ENCODE data around the gene KRTAP29-1.
"Not testable (repeated sequence)": the region's sequence is repeated elsewhere in the genome, so short reads cannot be mapped to it uniquely, and the experiment has no call there.

KRTAP29-1 gene

DNA sequence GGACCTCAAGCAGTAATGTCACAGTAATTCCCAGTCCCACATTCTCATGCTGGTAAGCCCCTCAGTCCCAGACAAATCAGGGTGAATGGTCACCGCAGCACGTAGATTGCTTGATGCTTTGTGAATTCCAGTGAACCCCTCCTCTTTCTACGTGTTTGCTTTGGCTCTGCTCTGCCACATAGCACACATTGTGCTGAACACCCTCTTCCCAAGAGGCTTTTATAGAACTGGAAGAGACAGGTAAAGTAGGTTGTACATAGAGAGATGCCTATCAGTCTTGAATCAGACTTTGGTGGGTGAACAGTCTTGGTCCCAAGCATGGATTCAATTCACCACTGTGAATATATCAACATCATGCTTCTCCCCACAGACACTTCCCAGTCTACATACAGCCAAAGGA is 38.1 kb downstream of the KRTAP29-1 start:
- Histone ChIP-seq H3K27me3 (replicated peaks) (no peaks in the 10 kb centered on the region), H3K27ac (no peak overlapping the region), H3K4me3 (ENCODE audit: low read depth, low read length) (no peak overlapping the region), H3K36me3 (replicated peaks) (no peaks in the 10 kb centered on the region)
- no peak for DNase-seq
- in situ Hi-C loops (cut with HindIII; ENCODE audit: low pct_ligation_motif_present, low sequenced_read_pairs), result no loop called here
- TF ChIP-seq, protein P1, sequence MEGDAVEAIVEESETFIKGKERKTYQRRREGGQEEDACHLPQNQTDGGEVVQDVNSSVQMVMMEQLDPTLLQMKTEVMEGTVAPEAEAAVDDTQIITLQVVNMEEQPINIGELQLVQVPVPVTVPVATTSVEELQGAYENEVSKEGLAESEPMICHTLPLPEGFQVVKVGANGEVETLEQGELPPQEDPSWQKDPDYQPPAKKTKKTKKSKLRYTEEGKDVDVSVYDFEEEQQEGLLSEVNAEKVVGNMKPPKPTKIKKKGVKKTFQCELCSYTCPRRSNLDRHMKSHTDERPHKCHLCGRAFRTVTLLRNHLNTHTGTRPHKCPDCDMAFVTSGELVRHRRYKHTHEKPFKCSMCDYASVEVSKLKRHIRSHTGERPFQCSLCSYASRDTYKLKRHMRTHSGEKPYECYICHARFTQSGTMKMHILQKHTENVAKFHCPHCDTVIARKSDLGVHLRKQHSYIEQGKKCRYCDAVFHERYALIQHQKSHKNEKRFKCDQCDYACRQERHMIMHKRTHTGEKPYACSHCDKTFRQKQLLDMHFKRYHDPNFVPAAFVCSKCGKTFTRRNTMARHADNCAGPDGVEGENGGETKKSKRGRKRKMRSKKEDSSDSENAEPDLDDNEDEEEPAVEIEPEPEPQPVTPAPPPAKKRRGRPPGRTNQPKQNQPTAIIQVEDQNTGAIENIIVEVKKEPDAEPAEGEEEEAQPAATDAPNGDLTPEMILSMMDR (IDR thresholded peaks at IDR 0.05; ENCODE audit: low read depth, low read length, missing control alignments), result no peak

DNA sequence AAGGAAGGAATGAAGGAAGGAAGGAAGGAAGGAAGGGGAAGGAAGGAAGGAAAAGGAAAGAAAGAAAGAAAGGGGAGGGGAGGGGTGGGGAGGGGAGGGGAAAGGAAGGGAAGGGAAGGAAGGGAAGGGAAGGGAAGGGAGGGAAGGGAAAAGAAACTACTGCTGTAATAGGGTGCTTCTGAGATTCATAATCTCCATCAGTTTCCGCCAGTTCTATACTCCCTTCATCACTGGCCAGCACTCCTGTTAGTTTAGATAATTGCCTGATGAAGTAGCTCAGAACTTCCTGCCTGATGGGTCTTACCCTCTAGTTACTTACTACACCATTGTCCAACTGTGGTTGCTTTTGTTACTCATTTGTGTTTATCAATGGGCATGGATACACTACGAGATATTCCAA is 39.4 kb downstream of the KRTAP29-1 start:
- TF ChIP-seq, protein P1 (IDR thresholded peaks at IDR 0.05; ENCODE audit: low read depth, low read length, missing control alignments), result no peak
- Histone ChIP-seq H3K27me3 (replicated peaks) (no peaks in the 10 kb centered on the region), H3K4me3 (ENCODE audit: low read depth, low read length) (no peak overlapping the region), H3K36me3 (replicated peaks) (no peaks in the 10 kb centered on the region), H3K27ac (no peak overlapping the region)
- in situ Hi-C loops (cut with HindIII; ENCODE audit: low pct_ligation_motif_present, low sequenced_read_pairs), result no loop called here
- no peak for DNase-seq

DNA sequence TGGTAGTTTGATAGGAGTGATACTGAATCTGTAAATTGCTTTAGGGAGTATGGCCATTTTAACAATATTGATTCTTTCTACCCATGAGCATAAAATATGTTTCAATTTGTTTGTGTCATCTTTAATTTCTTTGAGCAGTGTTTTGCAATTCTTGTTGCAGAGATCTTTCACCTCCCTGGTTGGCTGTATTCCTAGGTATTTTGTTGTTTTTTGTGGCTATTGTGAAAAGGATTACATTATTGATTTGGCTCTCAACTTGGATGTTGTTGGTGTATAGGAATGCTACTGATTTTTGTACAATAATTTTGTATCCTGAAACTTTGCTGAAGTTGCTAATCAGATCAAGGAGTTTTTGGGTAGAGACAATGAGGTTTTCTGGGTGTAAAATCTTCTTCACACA is 44.2 kb downstream of the KRTAP29-1 start:
- in situ Hi-C loops (cut with HindIII; ENCODE audit: low pct_ligation_motif_present, low sequenced_read_pairs), result no loop called here
- Histone ChIP-seq H3K36me3 (replicated peaks) (no peaks in the 10 kb centered on the region), H3K27ac (no peak overlapping the region), H3K27me3 (replicated peaks) (no peaks in the 10 kb centered on the region), H3K4me3 (ENCODE audit: low read depth, low read length) (no peak overlapping the region)
- TF ChIP-seq, protein P1 (IDR thresholded peaks at IDR 0.05; ENCODE audit: low read depth, low read length, missing control alignments), result no peak
- no peak for DNase-seq

DNA sequence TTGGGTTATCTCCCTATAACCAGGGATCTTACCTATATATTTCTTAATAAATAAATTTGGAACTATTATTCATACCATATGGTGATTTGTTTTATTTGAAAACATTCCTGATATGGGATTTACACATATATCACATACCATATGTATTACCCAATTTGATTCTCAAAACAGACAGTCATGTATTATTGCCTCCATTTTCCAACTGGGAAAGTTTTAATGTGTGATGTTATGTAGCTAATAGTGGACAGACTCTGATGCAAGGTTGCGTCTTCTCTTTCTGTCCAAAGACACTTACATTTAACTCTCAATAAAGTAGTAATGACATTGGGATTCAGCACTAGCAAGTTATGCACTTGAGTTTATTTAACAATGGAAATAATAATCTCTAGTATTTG is 46.4 kb downstream of the KRTAP29-1 start:
- TF ChIP-seq, protein P1 (IDR thresholded peaks at IDR 0.05; ENCODE audit: low read depth, low read length, missing control alignments), result no peak
- Histone ChIP-seq H3K4me3 (ENCODE audit: low read depth, low read length) (no peak overlapping the region), H3K27me3 (replicated peaks) (no peaks in the 10 kb centered on the region), H3K36me3 (replicated peaks) (no peaks in the 10 kb centered on the region), H3K27ac (no peak overlapping the region)
- in situ Hi-C loops (cut with HindIII; ENCODE audit: low pct_ligation_motif_present, low sequenced_read_pairs), result no loop called here
- no peak for DNase-seq

DNA sequence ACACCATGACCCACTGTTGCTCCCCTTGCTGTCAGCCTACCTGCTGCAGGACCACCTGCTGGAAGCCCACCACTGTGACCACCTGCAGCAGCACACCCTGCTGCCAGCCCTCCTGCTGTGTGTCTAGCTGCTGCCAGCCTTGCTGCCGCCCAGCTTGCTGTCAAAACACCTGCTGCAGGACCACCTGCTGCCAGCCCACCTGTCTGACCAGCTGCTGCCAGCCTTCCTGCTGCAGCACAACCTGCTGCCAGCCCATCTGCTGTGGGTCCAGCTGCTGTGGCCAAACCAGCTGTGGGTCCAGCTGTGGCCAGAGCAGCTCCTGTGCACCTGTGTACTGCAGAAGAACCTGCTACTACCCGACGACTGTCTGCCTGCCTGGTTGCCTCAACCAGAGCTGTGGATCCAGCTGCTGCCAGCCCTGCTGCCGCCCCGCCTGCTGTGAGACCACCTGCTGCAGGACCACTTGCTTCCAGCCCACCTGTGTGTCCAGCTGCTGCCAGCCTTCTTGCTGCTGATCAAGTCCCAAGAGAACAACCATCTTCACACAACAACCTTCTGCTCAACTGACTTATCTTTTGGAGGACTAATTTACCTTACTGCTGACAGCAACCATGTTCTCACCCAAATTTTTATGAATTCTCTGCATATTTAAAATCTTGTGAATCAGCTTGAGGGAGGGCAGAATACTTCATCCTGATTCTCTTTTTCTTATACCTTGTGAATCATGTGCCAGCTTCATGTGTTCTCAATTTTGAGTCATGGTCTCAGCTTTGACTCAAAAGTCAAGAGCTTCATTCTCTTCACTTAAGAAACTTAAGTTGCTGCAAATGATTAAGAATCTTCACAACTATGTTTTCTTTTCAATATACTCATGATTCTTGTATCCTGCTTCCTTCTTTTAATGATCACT is 47.0 kb downstream of the KRTAP29-1 start, which contains the start of gene KRTAP9-9:
TSS of gene KRTAP9-9 (plus strand) at position 4 of the 910 bp plus-strand sequence.
- DNase-seq; H3K27ac ChIP-seq; in situ Hi-C loops (cut with HindIII; ENCODE audit: low pct_ligation_motif_present, low sequenced_read_pairs); H3K36me3 ChIP-seq (replicated peaks); H3K27me3 ChIP-seq (replicated peaks); H3K4me3 ChIP-seq (ENCODE audit: low read depth, low read length): not testable (repeated sequence)

GRCh38 chr17:41254861-41255260 is 47.8 kb downstream of the KRTAP29-1 start:
- no peak for DNase-seq
- Histone ChIP-seq H3K27ac (no peak overlapping the region), H3K27me3 (replicated peaks) (no peaks in the 10 kb centered on the region), H3K36me3 (replicated peaks) (no peaks in the 10 kb centered on the region), H3K4me3 (ENCODE audit: low read depth, low read length) (no peak overlapping the region)
- TF ChIP-seq, protein P1 (IDR thresholded peaks at IDR 0.05; ENCODE audit: low read depth, low read length, missing control alignments), result no peak
- in situ Hi-C loops (cut with HindIII; ENCODE audit: low pct_ligation_motif_present, low sequenced_read_pairs), result no loop called here

All from brain microvascular endothelial cell (primary cell).